SK-N-SH treated with all-trans-retinoic acid at 6 μM for 48 hours (cell line): ENCODE results near the gene EIF3A.

Experiments used
- ATAC-seq: fragments of 200-7000 bp; cut with Tn5 transposase; 3 replicates; pipeline ENCODE4 v1.9.1; 2020; ENCODE audit warnings: mild to moderate bottlenecking, moderate library complexity
- ARNTL ChIP-seq: fragments of 450-650 bp; formaldehyde crosslinking; IDR thresholded peaks from 2 replicates; pipeline ENCODE4 v1.5.0; 2020; ENCODE audit warnings: low read depth, mild to moderate bottlenecking, moderate library complexity, borderline replicate concordance
- BACH2 ChIP-seq: fragments of 250-450 bp; sonication (Bioruptor Pico); IDR thresholded peaks from 2 replicates; pipeline ENCODE4 v1.9.0; 2021; ENCODE audit warnings: mild to moderate bottlenecking, borderline replicate concordance
- CREB5 ChIP-seq: fragments of 250-450 bp; sonication (Bioruptor Pico); IDR thresholded peaks from 2 replicates; pipeline ENCODE4 v1.5.1; 2020; ENCODE audit warnings: low read depth, mild to moderate bottlenecking, moderate library complexity
- CSDC2 ChIP-seq: fragments of 250-450 bp; sonication (Bioruptor Pico); IDR thresholded peaks from 2 replicates; pipeline ENCODE4 v1.5.0; 2020; ENCODE audit warnings: mild to moderate bottlenecking, moderate library complexity
- CSRNP3 ChIP-seq: fragments of 250-450 bp; sonication (Bioruptor Pico); IDR thresholded peaks from 2 replicates; pipeline ENCODE4 v1.5.1; 2021; ENCODE audit warnings: mild to moderate bottlenecking, moderate library complexity
- ESRRG ChIP-seq: fragments of 250-450 bp; sonication (Bioruptor Pico); IDR thresholded peaks from 2 replicates; pipeline ENCODE4 v1.6.1; 2021; ENCODE audit warnings: mild to moderate bottlenecking
- GLIS3 ChIP-seq: fragments of 250-450 bp; sonication (Bioruptor Pico); IDR thresholded peaks from 2 replicates; pipeline ENCODE4 v1.5.0; 2020; ENCODE audit warnings: mild to moderate bottlenecking, moderate library complexity
- ISL1 ChIP-seq: fragments of 250-450 bp; sonication (Bioruptor Pico); IDR thresholded peaks from 2 replicates; pipeline ENCODE4 v2.1.2; 2022; ENCODE audit warnings: mild to moderate bottlenecking, moderate library complexity
- PATZ1 ChIP-seq: fragments of 250-450 bp; sonication (Bioruptor Pico); IDR thresholded peaks from 2 replicates; pipeline ENCODE4 v1.8.0; 2020; ENCODE audit warnings: mild to moderate bottlenecking, moderate library complexity, borderline replicate concordance
- PPARA ChIP-seq: fragments of 250-450 bp; sonication (Bioruptor Pico); IDR thresholded peaks from 2 replicates; pipeline ENCODE4 v1.5.0; 2020; ENCODE audit warnings: mild to moderate bottlenecking, borderline replicate concordance
- TCF4 ChIP-seq: fragments of 250-450 bp; sonication (Bioruptor Pico); IDR thresholded peaks from 2 replicates; pipeline ENCODE4 v1.8.0; 2021; ENCODE audit warnings: mild to moderate bottlenecking, moderate library complexity, borderline replicate concordance
- TOX ChIP-seq: fragments of 250-450 bp; sonication (Bioruptor Pico); IDR thresholded peaks from 2 replicates; pipeline ENCODE4 v1.8.0; 2021; ENCODE audit warnings: mild to moderate bottlenecking, moderate library complexity, borderline replicate concordance
- TSHZ2 ChIP-seq: fragments of 250-450 bp; sonication (Bioruptor Pico); IDR thresholded peaks from 2 replicates; pipeline ENCODE4 v1.5.0; 2020; ENCODE audit warnings: mild to moderate bottlenecking, moderate library complexity
- ZC3H10 ChIP-seq: fragments of 250-450 bp; sonication (Bioruptor Pico); IDR thresholded peaks from 2 replicates; pipeline ENCODE4 v1.5.1; 2021; ENCODE audit warnings: mild to moderate bottlenecking, moderate library complexity
- ZFP30 ChIP-seq: fragments of 450-650 bp; formaldehyde crosslinking; IDR thresholded peaks from 2 replicates; pipeline ENCODE4 v1.5.0; 2022; ENCODE audit warnings: mild to moderate bottlenecking, moderate library complexity
- ZNF565 ChIP-seq: fragments of 450-650 bp; formaldehyde crosslinking; conservative IDR thresholded peaks from 2 replicates; pipeline ENCODE4 v1.5.0; 2020; ENCODE audit warnings: low read depth, mild to moderate bottlenecking, moderate library complexity
- ZNF70 ChIP-seq: fragments of 450-650 bp; formaldehyde crosslinking; IDR thresholded peaks from 2 replicates; pipeline ENCODE4 v1.5.0; 2020; ENCODE audit warnings: mild to moderate bottlenecking, moderate library complexity
- ZNF8 ChIP-seq: fragments of 450-650 bp; formaldehyde crosslinking; IDR thresholded peaks from 2 replicates; pipeline ENCODE4 v1.5.0; 2020; ENCODE audit warnings: mild to moderate bottlenecking, moderate library complexity
- TF ChIP-seq, protein P1 (sequence below): fragments of 250-450 bp; sonication (Bioruptor Pico); IDR thresholded peaks from 2 replicates; pipeline ENCODE4 v1.8.0; 2021; ENCODE audit warnings: low read depth, mild to moderate bottlenecking, moderate library complexity, borderline replicate concordance

The EIF3A gene

GRCh38 chr10:119103903-119104653 is 23.5 kb upstream of the EIF3A start, which contains the start of gene DENND10:
Gene DENND10, plus strand, starts transcription at chr10:119104113. Its CDS starts 30 bp downstream, at chr10:119104143.
- TF ChIP-seq ESRRG (CRISPR knock-in tag) = no peak
- TF ChIP-seq TSHZ2 (CRISPR knock-in tag) = no peak
- no peak for TF ChIP-seq PPARA (CRISPR knock-in tag)
- TF ChIP-seq TOX (CRISPR knock-in tag) = no peak
- no peak for TF ChIP-seq ZC3H10 (CRISPR knock-in tag)
- TF ChIP-seq ZFP30 (CRISPR knock-in tag) = no peak
- no peak for TF ChIP-seq CSDC2 (CRISPR knock-in tag)

GRCh38 chr10:119103241-119103902 is 22.8 kb upstream of the EIF3A start:
- no peak for ATAC-seq
- TF ChIP-seq BACH2 (CRISPR knock-in tag) (no peak), ESRRG (CRISPR knock-in tag) (no peak), PATZ1 (no peak), CREB5 (CRISPR knock-in tag) (no peak), ISL1 (CRISPR knock-in tag) (no peak), ZNF8 (CRISPR knock-in tag) (no peak), TCF4 (CRISPR knock-in tag) (no peak), ZNF70 (no peak), ARNTL (no peak), ZNF565 (CRISPR knock-in tag) (no peak), GLIS3 (no peak)

More at GRCh38 chr10:119103903-119104653, 23.5 kb upstream of the EIF3A start, which contains the start of gene DENND10:
- peak; percentile 94 for ATAC-seq

- ATAC-seq = no peak
- TF ChIP-seq ZNF8 (CRISPR knock-in tag) = no peak
- TF ChIP-seq PPARA (CRISPR knock-in tag) = no peak
- TF ChIP-seq, protein P1, sequence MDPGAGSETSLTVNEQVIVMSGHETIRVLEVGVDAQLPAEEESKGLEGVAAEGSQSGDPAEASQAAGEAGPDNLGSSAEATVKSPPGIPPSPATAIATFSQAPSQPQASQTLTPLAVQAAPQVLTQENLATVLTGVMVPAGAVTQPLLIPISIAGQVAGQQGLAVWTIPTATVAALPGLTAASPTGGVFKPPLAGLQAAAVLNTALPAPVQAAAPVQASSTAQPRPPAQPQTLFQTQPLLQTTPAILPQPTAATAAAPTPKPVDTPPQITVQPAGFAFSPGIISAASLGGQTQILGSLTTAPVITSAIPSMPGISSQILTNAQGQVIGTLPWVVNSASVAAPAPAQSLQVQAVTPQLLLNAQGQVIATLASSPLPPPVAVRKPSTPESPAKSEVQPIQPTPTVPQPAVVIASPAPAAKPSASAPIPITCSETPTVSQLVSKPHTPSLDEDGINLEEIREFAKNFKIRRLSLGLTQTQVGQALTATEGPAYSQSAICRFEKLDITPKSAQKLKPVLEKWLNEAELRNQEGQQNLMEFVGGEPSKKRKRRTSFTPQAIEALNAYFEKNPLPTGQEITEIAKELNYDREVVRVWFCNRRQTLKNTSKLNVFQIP = no peak
- no peak for TF ChIP-seq ARNTL
- TF ChIP-seq BACH2 (CRISPR knock-in tag) = no peak
- TF ChIP-seq ZNF565 (CRISPR knock-in tag) = no peak
- no peak for TF ChIP-seq ZC3H10 (CRISPR knock-in tag)
- TF ChIP-seq CREB5 (CRISPR knock-in tag) = no peak
- no peak for TF ChIP-seq PATZ1
- no peak for TF ChIP-seq ZFP30 (CRISPR knock-in tag)
- no peak for TF ChIP-seq ZNF70
- no peak for TF ChIP-seq CSRNP3
These were observed 20.9 kb upstream of the EIF3A start for GRCh38 chr10:119101366-119102098.
